HCT116 (cell line): ENCODE measurements around the gene CAND2.

Source experiments
- CTCF ChIP-seq, 3 experiments: fragments of 200-600 bp in 1 of 3; sonication (generic) in 1 of 3; IDR thresholded peaks in 2 of 3; conservative IDR thresholded peaks in 1 of 3; 2 replicates each; pipeline ENCODE4 v1.5.1; 2012 to 2017; ENCODE audit warnings: low read depth in 2 of 3, low read length in 2 of 3, antibody characterized with exemption in 1 of 3, borderline replicate concordance in 1 of 3, control low read depth in 1 of 3, mild to moderate bottlenecking in 1 of 3, mixed read lengths in 1 of 3, mixed run types in 1 of 3, moderate library complexity in 1 of 3; ENCODE audit not compliant: insufficient read depth in 1 of 3
- EZH2phosphoT487 ChIP-seq: fragments of 200-600 bp; IDR thresholded peaks from 2 replicates; pipeline ENCODE4 v1.6.1; 2018; ENCODE audit warnings: antibody characterized with exemption, borderline replicate concordance
- MAX ChIP-seq: IDR thresholded peaks from 2 replicates; pipeline ENCODE4 v1.6.1; 2012
- POLR2A ChIP-seq: IDR thresholded peaks from 2 replicates; pipeline ENCODE4 v1.7.0; 2011; ENCODE audit warnings: borderline replicate concordance; ENCODE audit not compliant: insufficient read depth, insufficient read length; ENCODE audit errors: extremely low read depth

- no peak for TF ChIP-seq CTCF (IDR thresholded peaks at IDR 0.05 in 2 of 3, conservative IDR thresholded peaks at IDR 0.05 in 1 of 3; ENCODE audit: borderline replicate concordance in 1 of 3, insufficient read depth in 1 of 3, low read depth in 2 of 3, low read length in 2 of 3)
- TF ChIP-seq POLR2A: no peak
- TF ChIP-seq MAX: no peak
- TF ChIP-seq EZH2phosphoT487: no peak
Measured at GRCh38 chr3:12878141-12878574, 81.7 kb downstream of the CAND2 start.
